Activated CD4-positive, CD25-positive, alpha-beta regulatory T cell (primary cell): Measurements from ENCODE around the gene PJVK.
"Not testable (repeated sequence)": the region's sequence is repeated elsewhere in the genome, so short reads cannot be mapped to it uniquely, and the experiment has no call there.

ENCODE experiments used
- DNase-seq, 4 experiments: peaks; one replicate each; lab custom pipeline; 2025; lab: John Stamatoyannopoulos, UW

Gene PJVK

DNA sequence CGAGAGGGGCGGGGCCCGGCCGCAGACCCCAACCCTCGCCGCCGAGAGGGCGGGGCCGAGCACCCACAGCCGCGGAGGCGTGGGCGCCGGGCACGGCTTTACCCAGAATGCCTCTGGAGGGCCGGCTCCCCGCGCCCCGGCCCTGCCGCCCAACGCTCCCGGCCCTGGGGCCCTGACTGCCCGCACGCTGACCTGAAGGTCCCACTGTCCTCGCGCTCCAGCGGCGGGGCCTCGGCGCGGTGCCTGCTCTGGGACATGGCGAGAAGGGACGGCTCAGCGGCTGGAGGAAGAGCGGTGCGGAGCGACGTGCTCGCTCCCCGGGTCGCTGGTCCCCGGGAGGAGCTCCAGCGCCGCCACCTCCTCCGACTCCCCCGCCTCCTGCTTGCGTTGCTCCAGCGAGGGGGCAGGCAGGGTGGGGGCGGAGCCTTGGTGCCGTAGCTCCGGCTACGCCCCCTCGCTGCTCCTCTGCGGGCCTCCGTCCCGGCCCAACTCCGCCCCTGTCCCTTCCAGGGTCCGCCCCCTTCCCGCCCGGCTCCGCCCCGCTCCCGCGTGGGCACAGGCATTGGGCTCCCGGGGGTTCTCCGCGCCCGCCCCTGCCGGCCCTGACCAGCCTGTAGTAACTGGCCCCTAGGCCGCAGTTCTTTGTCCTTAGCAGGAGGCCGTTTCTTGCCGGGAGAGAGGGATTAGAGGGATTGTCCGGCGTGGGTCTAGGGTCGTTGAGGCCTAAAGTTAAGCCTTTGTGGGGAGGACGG lies at the start of gene PJVK, which contains the start of gene PRKRA:
Gene PJVK (plus strand): TSS at position 605 of the 752 bp plus-strand sequence. CDS start 2,032 bp downstream, outside the sequence.
Gene PRKRA (minus strand): TSS at position 402 of the 752 bp plus-strand sequence. CDS start 145 bp downstream, at position 257.
- DNase-seq: peak; percentile 87 to 94 (median 92)

- DNase-seq: no peak
Observed at GRCh38 chr2:178401994-178402437, 49.2 kb upstream of the PJVK start.

DNA sequence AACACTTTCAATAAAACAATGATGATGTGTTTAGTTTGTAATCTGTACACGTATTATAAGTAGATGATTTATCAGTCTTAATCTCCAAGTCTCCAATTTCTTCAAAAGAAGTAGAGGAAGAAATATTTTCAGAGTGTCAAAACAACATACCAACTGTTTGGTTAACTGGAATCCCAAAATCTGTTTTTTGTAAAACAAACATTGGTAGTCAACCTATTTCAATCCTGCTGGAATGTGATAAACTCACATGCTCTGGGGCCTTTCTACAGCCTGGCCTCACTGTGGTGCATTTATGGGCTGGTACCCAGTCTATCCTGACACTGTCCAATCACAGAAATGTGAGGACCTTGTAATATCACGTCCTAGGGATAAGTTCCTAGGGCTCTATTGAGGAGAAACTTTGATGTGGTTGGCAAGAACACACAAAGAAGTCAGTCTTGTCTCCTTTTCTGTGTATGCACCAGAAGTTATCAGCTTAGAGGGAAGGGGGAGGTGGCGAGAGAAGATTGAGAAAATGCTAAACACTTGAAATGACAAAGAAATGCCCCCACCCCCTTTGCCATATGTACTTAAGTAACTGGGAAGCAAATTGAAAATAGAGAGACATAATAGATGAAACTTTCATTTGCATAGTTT lies 47.4 kb upstream of the PJVK start:
- DNase-seq: no peak

- DNase-seq: no peak
Observed at GRCh38 chr2:178404368-178404767, 46.8 kb upstream of the PJVK start.

- DNase-seq: no peak
Observed at GRCh38 chr2:178409261-178409660, 41.9 kb upstream of the PJVK start.

- no peak for DNase-seq
Observed at GRCh38 chr2:178412047-178412446, 39.1 kb upstream of the PJVK start.

GRCh38 chr2:178412453-178412852 lies 38.7 kb upstream of the PJVK start:
- DNase-seq: not testable (repeated sequence)

DNA sequence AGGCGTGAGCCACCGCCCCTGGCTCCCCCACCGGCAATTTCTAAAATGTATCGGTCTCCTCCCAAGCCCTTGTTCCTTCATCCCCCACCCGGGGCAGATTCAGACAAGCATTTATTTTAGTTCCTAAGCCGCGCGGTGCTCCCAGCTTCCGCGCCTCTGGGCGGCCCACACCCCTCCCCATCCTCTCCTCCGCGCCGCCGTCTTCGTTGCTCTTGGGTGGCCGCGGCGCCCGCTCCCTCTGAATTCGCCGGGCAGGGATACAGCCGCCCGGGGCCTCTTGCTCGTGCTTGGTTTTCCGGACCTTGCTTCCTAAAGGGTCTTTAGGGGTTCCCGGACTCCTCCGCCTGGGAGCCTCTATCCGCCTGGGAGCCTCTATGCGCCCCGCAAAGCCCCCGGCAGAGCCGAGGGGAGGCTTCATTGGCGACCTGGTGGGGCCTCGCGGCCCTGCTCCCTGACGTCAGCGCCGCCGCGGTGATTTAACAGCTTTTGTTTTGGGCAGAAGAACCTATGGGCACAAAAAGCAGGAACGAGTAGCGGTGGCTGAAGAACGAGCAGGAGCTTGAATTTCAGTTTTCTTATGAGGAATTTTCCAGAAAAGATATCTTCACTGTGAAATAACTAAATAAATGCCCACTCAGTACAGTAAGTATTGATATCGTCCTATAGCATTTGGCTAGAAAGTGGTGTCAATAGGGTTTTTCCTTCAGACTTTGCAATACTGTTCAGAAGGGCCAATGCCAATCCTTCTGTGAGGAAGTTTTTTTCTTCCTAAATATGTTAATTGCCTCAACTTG lies 37.5 kb upstream of the PJVK start:
- peak; percentile 36 to 70 (median 48) for DNase-seq

DNA sequence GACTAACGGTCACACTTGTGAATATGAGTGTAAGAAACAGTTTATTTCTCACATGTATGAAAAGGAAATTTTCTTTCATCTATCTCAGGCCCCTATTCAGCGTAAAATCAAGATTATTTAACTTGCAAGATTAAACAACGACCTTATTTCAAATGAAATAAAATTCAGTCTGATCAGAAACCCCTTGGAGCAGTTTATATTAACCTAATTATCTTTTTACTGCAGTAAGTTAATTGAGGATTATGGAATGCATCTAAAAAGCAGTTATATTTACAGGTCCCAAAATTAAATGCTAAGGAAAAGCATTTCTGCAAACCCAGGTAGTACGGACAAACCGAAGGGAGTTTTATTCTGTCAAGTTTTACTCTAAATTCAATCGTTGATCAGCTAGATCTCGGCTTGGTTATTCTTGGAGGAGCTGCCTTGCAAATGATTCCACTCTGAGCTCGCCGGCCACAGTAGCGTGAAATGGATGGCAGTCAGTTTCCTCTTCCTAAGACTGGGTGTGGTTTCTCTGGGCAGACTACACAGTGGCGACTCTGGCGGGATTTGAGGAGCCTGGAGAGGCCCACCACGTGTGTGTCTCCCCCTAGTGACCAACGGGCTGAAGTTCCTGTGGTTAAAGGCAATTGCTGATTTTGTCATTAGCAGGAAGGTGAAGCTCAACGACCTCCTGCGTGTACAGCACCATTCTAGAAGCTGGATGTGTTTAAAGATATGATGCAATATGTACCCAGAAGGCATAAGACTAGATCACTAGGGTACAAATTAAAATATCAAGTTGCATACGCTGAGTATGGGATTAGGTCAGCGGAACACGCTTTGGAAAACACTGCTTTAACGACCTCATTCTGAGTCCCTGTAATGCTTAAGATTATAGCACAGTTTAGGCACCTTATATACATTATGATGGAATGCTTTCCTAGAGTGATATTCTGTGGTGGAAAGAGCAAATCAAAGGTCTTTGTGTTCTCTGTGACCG lies 36.6 kb upstream of the PJVK start:
- peak; percentile 18 to 65 (median 44) for DNase-seq

GRCh38 chr2:178415979-178416378 lies 35.2 kb upstream of the PJVK start:
- no peak for DNase-seq

GRCh38 chr2:178417916-178418315 lies 33.3 kb upstream of the PJVK start:
- DNase-seq: no peak

GRCh38 chr2:178418426-178418825 lies 32.8 kb upstream of the PJVK start:
- DNase-seq: no peak

DNA sequence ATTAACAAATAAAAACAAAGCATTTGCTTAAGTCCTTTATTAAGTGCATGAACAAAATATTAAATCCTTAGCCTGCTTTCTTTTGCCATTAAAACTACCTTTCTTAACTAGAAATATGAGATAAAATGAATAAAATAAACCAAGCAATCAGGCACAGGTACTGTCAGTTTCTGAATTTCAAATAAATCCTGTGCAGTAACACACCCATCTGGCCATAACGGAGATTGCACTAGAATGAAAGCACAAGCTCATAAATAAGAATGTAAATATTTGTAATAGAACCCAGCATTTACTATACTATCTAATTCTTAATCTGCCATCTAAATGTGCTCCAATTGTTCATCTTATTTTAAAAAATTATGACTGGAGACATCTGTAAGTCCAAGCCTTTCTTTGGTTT lies 32.1 kb upstream of the PJVK start:
- DNase-seq: no peak

- no peak for DNase-seq
Observed at GRCh38 chr2:178420463-178420999, 30.6 kb upstream of the PJVK start.

DNA sequence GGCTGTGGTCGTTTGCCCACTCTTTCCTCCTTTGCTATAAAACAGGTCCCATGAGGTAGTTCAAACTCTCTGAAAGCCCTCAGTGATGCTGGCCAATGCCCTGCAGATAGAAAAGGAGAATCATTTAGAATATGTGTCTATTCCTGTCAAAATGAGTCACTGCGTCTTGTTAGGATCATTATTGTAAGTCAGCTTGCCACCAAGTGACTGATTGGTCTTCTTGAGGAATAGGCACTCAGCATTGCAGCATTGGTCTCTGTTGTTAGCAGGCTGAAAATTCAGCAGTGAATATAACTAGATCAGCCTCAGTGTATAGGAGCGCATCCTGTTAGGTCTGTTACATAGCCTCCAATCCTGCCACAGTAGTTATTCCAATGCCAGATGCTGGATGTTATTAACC lies 29.1 kb upstream of the PJVK start:
- DNase-seq: no peak

- not testable (repeated sequence) for DNase-seq
Observed at GRCh38 chr2:178423746-178424145, 27.4 kb upstream of the PJVK start.

DNA sequence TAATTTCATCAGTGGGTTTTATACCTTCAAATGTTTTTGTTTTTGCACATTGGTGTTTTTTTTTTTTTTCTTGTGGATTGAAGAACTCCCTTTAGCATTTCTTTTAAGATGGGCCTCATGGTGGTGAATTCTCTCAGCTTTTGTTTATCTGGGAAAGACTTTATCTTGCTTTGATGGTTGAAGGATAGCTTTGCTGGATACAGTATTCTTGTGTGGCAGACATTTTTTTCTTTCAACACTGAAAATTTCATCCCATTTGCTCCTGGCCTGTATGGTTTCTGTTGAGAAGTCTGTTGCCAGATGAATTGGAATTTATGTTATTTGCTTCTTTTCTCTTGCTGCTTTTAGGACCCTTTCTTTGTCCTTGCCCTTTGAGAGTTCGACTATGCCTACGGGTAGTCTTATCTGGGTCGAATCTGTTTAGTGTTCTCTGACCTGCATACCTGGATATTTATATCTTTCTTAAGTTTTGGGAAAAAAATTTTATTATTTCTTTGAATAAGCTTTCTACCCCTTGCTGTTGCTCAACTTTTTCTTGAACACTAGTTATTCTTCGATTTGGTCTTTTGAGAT lies 25.8 kb upstream of the PJVK start:
- DNase-seq: no peak

DNA sequence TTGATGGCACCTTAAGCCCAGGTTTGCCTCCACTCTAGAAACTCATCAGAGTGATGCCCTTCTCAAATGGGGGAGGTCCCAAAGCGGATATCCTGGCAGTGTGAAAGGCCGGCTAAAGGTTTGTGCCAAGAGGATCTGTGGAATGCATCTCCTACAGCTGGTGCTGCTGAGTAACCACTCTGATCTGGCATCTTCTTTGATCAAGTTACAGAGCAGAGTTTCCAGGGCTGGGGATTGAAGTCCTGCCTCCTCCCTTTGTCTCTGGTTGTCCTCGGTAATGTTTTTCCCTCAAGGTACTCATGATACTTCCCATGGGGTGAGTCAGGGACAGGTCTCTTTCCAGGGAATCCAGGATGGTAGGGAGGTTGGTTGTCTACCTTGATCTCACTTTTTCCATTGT lies 24.8 kb upstream of the PJVK start:
- DNase-seq: no peak

DNA sequence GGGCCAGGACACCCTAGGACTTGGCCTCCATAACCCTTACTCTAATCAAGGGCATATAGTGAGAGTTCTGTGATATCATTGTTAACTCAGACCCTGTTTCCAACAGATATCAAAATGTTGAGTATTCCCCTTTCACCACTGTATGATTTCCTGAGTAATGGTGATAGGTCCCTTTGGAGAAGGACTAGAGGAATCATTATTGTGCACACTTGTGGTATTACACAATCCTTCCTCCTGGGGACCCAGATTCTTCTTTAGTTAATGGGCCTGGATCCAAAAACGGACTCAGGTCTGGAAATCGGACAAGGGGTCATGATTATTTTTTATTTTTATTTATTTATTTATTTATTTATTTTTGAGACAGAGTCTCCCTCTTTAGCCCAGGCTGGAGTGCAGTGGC lies 23.7 kb upstream of the PJVK start:
- no peak for DNase-seq

- DNase-seq: no peak
Observed at GRCh38 chr2:178428396-178428806, 22.8 kb upstream of the PJVK start.

DNA sequence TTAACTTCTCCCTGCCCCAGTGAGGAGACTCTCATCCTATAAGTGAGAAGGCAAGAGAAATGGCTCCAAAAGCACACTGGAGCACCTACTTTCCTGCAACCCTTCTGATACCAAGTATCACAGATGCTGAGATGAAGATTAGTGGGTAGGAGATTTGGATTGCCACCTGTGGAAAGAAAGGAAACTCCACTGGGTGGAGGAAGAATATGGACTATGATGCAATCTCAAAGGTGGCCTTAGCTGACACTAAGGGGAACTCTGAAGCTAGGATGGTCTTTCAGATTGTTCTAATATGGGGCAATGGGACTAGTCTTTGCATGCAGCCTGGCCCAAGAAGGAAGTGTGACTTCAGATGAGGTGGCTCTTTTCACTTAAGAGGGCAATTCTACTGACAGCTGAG lies 21.8 kb upstream of the PJVK start:
- no peak for DNase-seq
